ENCODE measurements around the gene SRBD1. TPM values are rescaled to one million over a fixed set of nuclear protein-coding genes. Genes with fewer than 3 reads are reported as not detected.

The SRBD1 gene
- total RNA-seq (2014; rRNA removed; shearing (Covaris generic)), result 15.9 and 21.9 TPM in 2 replicates

- Histone ChIP-seq H3K9me3 (replicated peaks) (no peaks in the 10 kb centered on the region), H3K36me3 (no peaks in the 10 kb centered on the region), H3K27me3 (replicated peaks) (no peaks in the 10 kb centered on the region), H3K4me1 (replicated peaks) (peaks cover 9% of the 10 kb centered on the region), H3K4me3 (peak within 1 kb of the TSS; percentile 53), H3K27ac (peak within 1 kb of the TSS; percentile 87)
- peak; percentile 87 to 95 for DNase-seq (ENCODE audit: low read depth in 1 of 2, low spot score in 2 of 2)
Observed at GRCh38 chr2:45611020-45611859, at the start of gene SRBD1. SRBD1 (minus strand) TSS chr2:45611267; CDS start chr2:45605441, 5,826 bp downstream.

GRCh38 chr2:45654250-45654649, 43.2 kb upstream of the SRBD1 start:
- no peak for DNase-seq (ENCODE audit: low read depth in 1 of 2, low spot score in 2 of 2)

GRCh38 chr2:45653122-45653913, 42.3 kb upstream of the SRBD1 start:
- no peak for DNase-seq (ENCODE audit: low read depth in 1 of 2, low spot score in 2 of 2)
- Histone ChIP-seq H3K4me3 (no peak overlapping the region), H3K36me3 (no peaks in the 10 kb centered on the region; the same call in 1 of the 2 replicates), H3K27ac (no peak overlapping the region), H3K4me1 (replicated peaks) (peaks cover 20% of the 10 kb centered on the region), H3K27me3 (replicated peaks) (no peaks in the 10 kb centered on the region), H3K9me3 (replicated peaks) (no peaks in the 10 kb centered on the region)

More at GRCh38 chr2:45654250-45654649, 43.2 kb upstream of the SRBD1 start:
- H3K27me3 ChIP-seq (replicated peaks), result no peaks in the 10 kb centered on the region
- H3K4me1 ChIP-seq (replicated peaks), result peaks cover 20% of the 10 kb centered on the region
- H3K9me3 ChIP-seq (replicated peaks), result no peaks in the 10 kb centered on the region
- H3K36me3 ChIP-seq, result no peaks in the 10 kb centered on the region; the same call in 1 of the 2 replicates
- no peak overlapping the region for H3K27ac ChIP-seq
- H3K4me3 ChIP-seq, result no peak overlapping the region

GRCh38 chr2:45652090-45653031, 41.3 kb upstream of the SRBD1 start:
- H3K36me3 ChIP-seq, result no peaks in the 10 kb centered on the region; the same call in 1 of the 2 replicates
- H3K27me3 ChIP-seq (replicated peaks), result no peaks in the 10 kb centered on the region
- H3K4me1 ChIP-seq (replicated peaks), result peaks cover 20% of the 10 kb centered on the region
- H3K9me3 ChIP-seq (replicated peaks), result no peaks in the 10 kb centered on the region
- peak overlapping the region; percentile 85 for H3K4me3 ChIP-seq
- no peak overlapping the region for H3K27ac ChIP-seq
- peak; percentile 38 to 42 for DNase-seq (ENCODE audit: low read depth in 1 of 2, low spot score in 2 of 2)

- H3K4me3 ChIP-seq, result peak within 1 kb of the TSS; percentile 85
- no peaks in the 10 kb centered on the region; the same call in 1 of the 2 replicates for H3K36me3 ChIP-seq
- peak; percentile 52 to 61 for DNase-seq (ENCODE audit: low read depth in 1 of 2, low spot score in 2 of 2)
- peaks cover 20% of the 10 kb centered on the region for H3K4me1 ChIP-seq (replicated peaks)
- H3K9me3 ChIP-seq (replicated peaks), result no peaks in the 10 kb centered on the region
- peak within 1 kb of the TSS; percentile 43 for H3K27ac ChIP-seq
- H3K27me3 ChIP-seq (replicated peaks), result no peaks in the 10 kb centered on the region
Observed at GRCh38 chr2:45651415-45652089, 40.5 kb upstream of the SRBD1 start, which contains the start of gene PRKCE. PRKCE (plus strand) TSS chr2:45651675.

- H3K9me3 ChIP-seq (replicated peaks), result no peaks in the 10 kb centered on the region
- H3K4me3 ChIP-seq, result peak overlapping the region; percentile 85
- peaks cover 20% of the 10 kb centered on the region for H3K4me1 ChIP-seq (replicated peaks)
- no peaks in the 10 kb centered on the region for H3K27me3 ChIP-seq (replicated peaks)
- H3K36me3 ChIP-seq, result no peaks in the 10 kb centered on the region; the same call in 1 of the 2 replicates
- DNase-seq (ENCODE audit: low read depth in 1 of 2, low spot score in 2 of 2), result peak; percentile 92 to 95
- peak overlapping the region; percentile 43 for H3K27ac ChIP-seq
Observed at GRCh38 chr2:45650851-45651414, 39.9 kb upstream of the SRBD1 start.

GRCh38 chr2:45649858-45650811, 39.1 kb upstream of the SRBD1 start:
- no peaks in the 10 kb centered on the region for H3K27me3 ChIP-seq (replicated peaks)
- H3K9me3 ChIP-seq (replicated peaks), result no peaks in the 10 kb centered on the region
- peaks cover 20% of the 10 kb centered on the region for H3K4me1 ChIP-seq (replicated peaks)
- H3K36me3 ChIP-seq, result no peaks in the 10 kb centered on the region; the same call in 1 of the 2 replicates
- peak overlapping the region; percentile 85 for H3K4me3 ChIP-seq
- peak; percentile 52 to 55 for DNase-seq (ENCODE audit: low read depth in 1 of 2, low spot score in 2 of 2)
- H3K27ac ChIP-seq, result peak overlapping the region; percentile 21

GRCh38 chr2:45649462-45649857, 38.4 kb upstream of the SRBD1 start:
- Histone ChIP-seq H3K4me3 (peak overlapping the region; percentile 85), H3K9me3 (replicated peaks) (no peaks in the 10 kb centered on the region), H3K27me3 (replicated peaks) (no peaks in the 10 kb centered on the region), H3K36me3 (no peaks in the 10 kb centered on the region; the same call in 1 of the 2 replicates), H3K27ac (no peak overlapping the region), H3K4me1 (replicated peaks) (peaks cover 20% of the 10 kb centered on the region)
- no peak for DNase-seq (ENCODE audit: low read depth in 1 of 2, low spot score in 2 of 2)

- Histone ChIP-seq H3K9me3 (replicated peaks) (no peaks in the 10 kb centered on the region), H3K36me3 (no peaks in the 10 kb centered on the region; the same call in 1 of the 2 replicates), H3K27me3 (replicated peaks) (no peaks in the 10 kb centered on the region), H3K27ac (no peak overlapping the region), H3K4me3 (no peak overlapping the region), H3K4me1 (replicated peaks) (peaks cover 24% of the 10 kb centered on the region)
- DNase-seq (ENCODE audit: low read depth in 1 of 2, low spot score in 2 of 2), result no peak
Observed at GRCh38 chr2:45648636-45649035, 37.6 kb upstream of the SRBD1 start.

GRCh38 chr2:45647986-45648520, 37.0 kb upstream of the SRBD1 start:
- DNase-seq (ENCODE audit: low read depth in 1 of 2, low spot score in 2 of 2), result no peak
- peaks cover 29% of the 10 kb centered on the region for H3K4me1 ChIP-seq (replicated peaks)
- no peaks in the 10 kb centered on the region for H3K9me3 ChIP-seq (replicated peaks)
- no peaks in the 10 kb centered on the region; the same call in 1 of the 2 replicates for H3K36me3 ChIP-seq
- H3K27ac ChIP-seq, result no peak overlapping the region
- H3K4me3 ChIP-seq, result no peak overlapping the region
- peaks cover under 1% of the 10 kb centered on the region for H3K27me3 ChIP-seq (replicated peaks)

- no peaks in the 10 kb centered on the region for H3K9me3 ChIP-seq (replicated peaks)
- no peak for DNase-seq (ENCODE audit: low read depth in 1 of 2, low spot score in 2 of 2)
Observed at GRCh38 chr2:45647356-45647755, 36.3 kb upstream of the SRBD1 start.

More at GRCh38 chr2:45647356-45647755, 36.3 kb upstream of the SRBD1 start:
- Histone ChIP-seq H3K27ac (no peak overlapping the region), H3K4me3 (no peak overlapping the region), H3K36me3 (no peaks in the 10 kb centered on the region; the same call in 1 of the 2 replicates), H3K27me3 (replicated peaks) (peaks cover 8% of the 10 kb centered on the region), H3K4me1 (replicated peaks) (peaks cover 24% of the 10 kb centered on the region)
